Measurements from ENCODE around the gene TSPYL4.
A peak's percentile ranks its signal among the peaks of the same experiment; 100 is the strongest.

Gene TSPYL4

DNA sequence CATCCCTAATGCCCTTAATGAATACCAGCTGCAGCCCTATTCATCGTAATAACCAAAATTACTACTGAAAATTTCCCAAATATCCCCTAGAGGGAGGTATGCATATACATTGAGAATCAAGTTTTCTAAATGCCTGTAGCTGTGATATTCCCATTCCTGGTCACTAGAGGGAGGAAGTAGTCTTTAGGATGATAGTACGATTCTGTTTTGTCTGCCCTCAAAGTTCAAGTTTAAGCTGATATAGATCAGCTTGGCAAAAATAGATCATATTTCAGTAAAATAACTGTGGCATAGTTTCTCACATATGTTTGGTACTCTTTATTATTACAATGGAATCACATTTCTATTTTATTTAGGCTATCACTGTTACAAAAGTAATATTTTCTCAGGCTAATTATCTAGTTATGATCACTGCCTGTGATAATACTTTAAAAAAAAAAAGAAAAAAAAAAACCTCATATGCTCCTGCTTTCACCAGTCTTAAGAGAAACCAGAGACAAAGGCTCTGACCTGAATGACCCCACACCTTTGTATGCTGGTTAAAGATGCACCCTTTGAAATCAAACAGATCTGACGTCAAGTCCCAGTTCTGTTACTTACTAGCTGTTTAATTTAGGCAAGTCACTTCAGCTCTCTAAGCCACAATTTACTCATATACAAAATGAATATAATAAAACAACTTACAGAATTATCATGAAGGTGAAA, 14.9 kb upstream of the TSPYL4 start:
- no peak for DNase-seq

GRCh38 chr6:116267836-116268588, 14.1 kb upstream of the TSPYL4 start:
- DNase-seq: no peak

- DNase-seq: no peak
Observed at GRCh38 chr6:116266803-116267202, 12.9 kb upstream of the TSPYL4 start.

DNA sequence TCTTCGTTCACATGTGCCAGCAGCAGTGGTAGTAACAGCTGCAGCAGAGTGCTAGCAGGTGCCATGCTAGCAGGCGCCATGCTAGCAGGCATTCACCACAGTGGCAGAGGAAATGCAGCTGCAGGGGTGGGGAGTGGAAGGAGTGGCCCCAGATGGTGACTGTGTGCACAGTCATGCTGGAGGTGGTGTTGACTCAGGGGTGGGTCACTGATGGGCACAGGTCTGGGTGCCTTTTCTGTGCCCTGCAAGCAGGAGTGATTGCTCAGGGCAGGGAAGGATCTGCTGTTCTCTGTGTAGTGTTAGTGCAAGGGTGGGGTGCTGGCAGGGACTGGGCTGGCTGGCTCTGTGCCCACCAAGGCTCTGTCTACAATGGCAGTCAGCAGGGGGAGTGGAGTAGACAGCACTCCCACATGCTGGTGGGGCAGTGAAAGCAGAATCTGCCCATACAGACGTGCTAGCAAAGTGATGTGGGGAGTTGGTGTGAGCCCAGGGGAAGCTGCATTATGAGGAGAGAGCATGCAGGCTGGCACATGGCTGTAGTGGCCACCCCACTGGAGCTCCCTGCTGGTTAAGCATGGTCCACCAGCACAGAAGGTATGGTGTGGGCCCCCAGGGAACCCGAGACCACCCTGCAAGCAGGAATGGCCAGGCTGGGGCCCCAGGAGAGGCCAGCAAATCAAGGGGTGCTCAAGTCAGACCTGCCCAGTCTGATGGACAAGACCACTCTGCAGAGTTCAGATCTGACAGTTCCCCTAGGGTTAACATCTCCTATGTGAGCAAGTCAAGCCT, 11.4 kb upstream of the TSPYL4 start:
- peak; percentile 43 for DNase-seq

GRCh38 chr6:116263353-116263752, 9.5 kb upstream of the TSPYL4 start:
- no peak for DNase-seq

GRCh38 chr6:116258520-116258919, 4.6 kb upstream of the TSPYL4 start:
- no peak for DNase-seq

DNA sequence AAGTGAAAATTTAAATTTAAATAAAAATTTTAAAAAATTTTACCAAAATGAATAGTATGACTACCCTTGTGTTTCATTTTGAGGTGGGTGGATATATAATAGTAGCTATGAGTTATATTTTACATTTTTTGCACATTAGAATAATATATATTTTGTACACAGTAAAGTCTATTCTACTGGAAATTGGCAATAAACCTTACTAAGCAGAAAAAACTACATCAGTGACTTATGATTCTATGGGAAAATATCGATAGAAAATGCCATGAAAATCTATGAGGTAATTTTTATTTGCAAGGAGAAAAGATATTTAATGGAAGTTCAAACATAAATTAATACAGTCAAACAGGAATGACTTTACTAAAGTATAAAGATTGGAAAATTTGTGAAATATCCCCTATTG, 2.8 kb upstream of the TSPYL4 start:
- no peak for DNase-seq

DNA sequence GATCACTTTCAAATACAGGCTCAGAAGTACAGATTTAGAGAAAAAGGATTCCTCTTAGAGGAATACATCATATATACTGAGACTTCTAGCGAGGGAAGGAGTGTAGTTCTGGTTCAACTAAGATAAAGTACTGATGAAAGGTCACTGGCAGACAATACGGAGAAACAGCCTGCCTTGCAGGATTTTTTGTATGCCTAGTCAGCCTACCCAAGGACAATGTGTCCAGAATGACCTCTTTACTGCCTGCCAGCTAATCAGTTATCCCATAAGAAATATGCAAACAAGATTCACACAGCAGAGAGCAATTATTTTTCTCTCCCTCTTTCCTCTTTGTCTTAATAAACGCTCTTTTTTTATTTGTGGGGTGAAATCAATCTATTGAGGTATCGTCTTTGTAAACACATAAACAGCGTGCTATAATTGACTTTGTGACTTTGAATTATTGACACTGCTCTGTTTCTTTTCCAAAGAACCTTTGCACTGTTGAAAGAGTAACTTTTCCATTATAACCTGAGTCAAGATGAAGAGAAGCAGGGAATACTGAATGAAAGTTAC, 1.4 kb upstream of the TSPYL4 start:
- no peak for DNase-seq

GRCh38 chr6:116254297-116255056, 602 bp upstream of the TSPYL4 start:
- no peak for DNase-seq

GRCh38 chr6:116253188-116253504, 729 bp downstream of the TSPYL4 start:
- DNase-seq: no peak

GRCh38 chr6:116251568-116252384, 2.1 kb downstream of the TSPYL4 start:
- no peak for DNase-seq

- DNase-seq: no peak
Observed at GRCh38 chr6:116248577-116248976, 5.3 kb downstream of the TSPYL4 start.

GRCh38 chr6:116247285-116247684, 6.6 kb downstream of the TSPYL4 start:
- DNase-seq: no peak

GRCh38 chr6:116246089-116246488, 7.8 kb downstream of the TSPYL4 start:
- DNase-seq: no peak

GRCh38 chr6:116244284-116244683, 9.6 kb downstream of the TSPYL4 start:
- DNase-seq: no peak

DNA sequence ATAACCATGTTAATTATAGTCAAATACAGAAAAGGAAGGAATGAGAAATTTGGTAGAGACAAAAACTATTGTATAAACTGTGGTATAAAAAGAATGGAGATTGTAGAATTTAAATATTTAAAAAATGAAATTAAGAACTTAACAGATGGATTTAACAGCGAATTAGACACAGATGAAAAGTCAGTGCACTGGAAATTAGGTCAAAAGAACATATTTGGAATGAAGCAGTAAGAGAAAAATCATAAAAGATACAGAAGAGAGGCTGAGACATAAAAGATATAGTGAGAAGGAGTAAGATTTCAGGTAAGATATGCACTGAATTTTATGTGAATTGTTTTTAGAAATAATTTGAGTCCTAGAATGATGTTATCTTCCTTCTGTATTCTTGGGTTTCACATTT, 14.0 kb downstream of the TSPYL4 start:
- DNase-seq: no peak

DNA sequence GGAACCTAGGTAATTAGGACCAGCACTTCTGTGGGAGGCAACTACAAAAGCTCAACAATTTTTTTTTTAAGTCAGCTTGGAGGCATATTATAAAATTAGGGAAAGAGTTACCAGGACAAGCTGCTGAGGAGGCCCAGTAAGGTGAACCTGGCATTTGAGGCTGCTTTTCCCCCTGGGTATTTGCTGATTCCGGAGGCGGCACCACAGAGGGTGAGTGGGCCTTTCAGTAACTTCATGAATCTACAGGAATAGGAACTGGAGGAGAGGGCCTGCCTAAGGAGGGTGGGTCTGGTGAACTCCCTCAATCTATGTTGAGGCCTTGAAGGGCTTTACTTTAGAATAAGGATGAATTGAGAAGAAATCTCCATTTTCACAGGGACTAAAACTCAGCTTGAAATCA, 14.6 kb downstream of the TSPYL4 start:
- no peak for DNase-seq

DNA sequence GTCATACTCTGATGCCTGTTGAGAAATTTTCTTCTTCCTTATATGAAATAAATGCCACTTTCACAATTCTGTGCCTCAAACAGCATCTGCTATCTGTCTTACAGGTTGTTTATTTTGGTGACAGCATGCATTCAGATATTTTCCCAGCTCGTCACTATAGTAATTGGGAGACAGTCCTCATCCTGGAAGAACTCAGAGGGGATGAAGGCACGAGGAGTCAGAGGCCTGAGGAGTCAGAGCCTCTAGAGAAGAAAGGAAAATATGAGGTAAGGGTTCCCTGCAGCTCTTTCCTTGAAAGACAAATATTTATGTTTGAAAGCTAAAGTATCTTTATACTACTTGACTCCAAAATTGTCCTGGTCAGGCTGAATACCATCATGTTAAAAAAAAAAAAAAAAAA, 15.8 kb downstream of the TSPYL4 start:
- no peak for DNase-seq

- DNase-seq: no peak
Observed at GRCh38 chr6:116234689-116235088, 19.2 kb downstream of the TSPYL4 start.

- peak; percentile 40 for DNase-seq
Observed at GRCh38 chr6:116229287-116229913, 24.5 kb downstream of the TSPYL4 start.

- no peak for DNase-seq
Observed at GRCh38 chr6:116223355-116223754, 30.5 kb downstream of the TSPYL4 start.
